Measurements from ENCODE around the gene SARS1.

DNA sequence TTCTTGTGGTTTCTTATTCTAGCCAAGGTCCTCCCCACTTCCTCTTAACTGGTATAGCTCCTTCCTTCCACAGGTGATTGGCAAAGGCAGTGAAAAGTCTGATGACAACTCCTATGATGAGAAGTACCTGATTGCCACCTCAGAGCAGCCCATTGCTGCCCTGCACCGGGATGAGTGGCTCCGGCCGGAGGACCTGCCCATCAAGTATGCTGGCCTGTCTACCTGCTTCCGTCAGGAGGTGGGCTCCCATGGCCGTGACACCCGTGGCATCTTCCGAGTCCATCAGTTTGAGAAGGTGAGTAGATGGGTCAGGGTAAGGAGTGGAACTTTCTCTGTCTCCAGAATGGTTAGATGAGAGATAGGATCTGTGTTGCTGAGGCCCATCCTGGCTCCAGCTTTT, 21.4 kb downstream of the SARS1 start:
- TF ChIP-seq, protein P1, sequence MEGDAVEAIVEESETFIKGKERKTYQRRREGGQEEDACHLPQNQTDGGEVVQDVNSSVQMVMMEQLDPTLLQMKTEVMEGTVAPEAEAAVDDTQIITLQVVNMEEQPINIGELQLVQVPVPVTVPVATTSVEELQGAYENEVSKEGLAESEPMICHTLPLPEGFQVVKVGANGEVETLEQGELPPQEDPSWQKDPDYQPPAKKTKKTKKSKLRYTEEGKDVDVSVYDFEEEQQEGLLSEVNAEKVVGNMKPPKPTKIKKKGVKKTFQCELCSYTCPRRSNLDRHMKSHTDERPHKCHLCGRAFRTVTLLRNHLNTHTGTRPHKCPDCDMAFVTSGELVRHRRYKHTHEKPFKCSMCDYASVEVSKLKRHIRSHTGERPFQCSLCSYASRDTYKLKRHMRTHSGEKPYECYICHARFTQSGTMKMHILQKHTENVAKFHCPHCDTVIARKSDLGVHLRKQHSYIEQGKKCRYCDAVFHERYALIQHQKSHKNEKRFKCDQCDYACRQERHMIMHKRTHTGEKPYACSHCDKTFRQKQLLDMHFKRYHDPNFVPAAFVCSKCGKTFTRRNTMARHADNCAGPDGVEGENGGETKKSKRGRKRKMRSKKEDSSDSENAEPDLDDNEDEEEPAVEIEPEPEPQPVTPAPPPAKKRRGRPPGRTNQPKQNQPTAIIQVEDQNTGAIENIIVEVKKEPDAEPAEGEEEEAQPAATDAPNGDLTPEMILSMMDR (IDR thresholded peaks at IDR 0.05): no peak
- TF ChIP-seq POLR2A (IDR thresholded peaks at IDR 0.05): no peak

All from esophagus squamous epithelium (tissue), 4 donors.